HepG2 (cell line): ENCODE data around the gene DPH6. TPM values are rescaled to one million over a fixed set of nuclear protein-coding genes. Genes with fewer than 3 reads are reported as not detected.

Experiments
- ATAC-seq: fragments of 200-7000 bp; cut with Tn5 transposase; 3 replicates; pipeline ENCODE4 v1.9.1; 2020; ENCODE audit warnings: mild to moderate bottlenecking, moderate library complexity
- BruUV-seq: library from RNA; stranded (reverse); fragments of 400-500 nt; replicated peaks from 2 replicates; lab custom pipeline; 2021; lab: Mats Ljungman, UMichigan
- CTCF ChIA-PET: fragments of 300-600 bp; formaldehyde crosslinking; extraction: SDS; loops from one replicate; lab custom pipeline; 2021; ENCODE audit warnings: low total read pairs, inconsistent platforms, low intra/inter-chr PET ratio; lab: Yijun Ruan, JAX
- POLR2A ChIA-PET: fragments of 350-600 bp; sonication (Branson Sonifier 250); formaldehyde crosslinking; loops from one replicate; lab custom pipeline; 2020; ENCODE audit warnings: antibody characterized with exemption, inconsistent platforms; lab: Yijun Ruan, JAX
- DNase-seq: peaks from one replicate; pipeline ENCODE4 v3.0.0-alpha.2; 2015; ENCODE audit warnings: low spot score
- FAIRE-seq: peaks from 3 replicates; lab custom pipeline; 2011; peaks lifted over from hg19 to GRCh38; lab: Jason Lieb, UNC
- H2AFZ ChIP-seq: one replicate; pipeline ENCODE4 v1.6.1; 2011; ENCODE audit warnings: low read length, inconsistent platforms
- H3K27ac ChIP-seq: fragments of 300-600 bp; 3 replicates; pipeline ENCODE4 v1.8.0; 2011; ENCODE audit warnings: mixed run types, mild to moderate bottlenecking, mixed read lengths, low read length, inconsistent platforms; ENCODE audit not compliant: insufficient read depth; ENCODE audit errors: extremely low read length
- H3K27me3 ChIP-seq, 2 experiments: fragments of 200-600 bp in 1 of 2; 2 replicates in 1 of 2; 3 replicates in 1 of 2; pipeline versions ENCODE4 v1.6.0 to v1.8.0; 2011; ENCODE audit warnings: low read length in 2 of 2, mild to moderate bottlenecking in 2 of 2, moderate library complexity in 2 of 2, inconsistent platforms in 1 of 2; ENCODE audit not compliant: insufficient read depth in 2 of 2, control insufficient read depth in 1 of 2
- H3K36me3 ChIP-seq, 2 experiments: fragments of 200-600 bp in 1 of 2; replicated peaks in 1 of 2; 2 replicates in 1 of 2; 3 replicates in 1 of 2; pipeline versions ENCODE4 v1.5.1 to v1.8.0; 2011; ENCODE audit warnings: low read length in 2 of 2, inconsistent platforms in 1 of 2; ENCODE audit not compliant: insufficient read depth in 2 of 2, control insufficient read depth in 1 of 2
- H3K4me1 ChIP-seq: 2 replicates; pipeline ENCODE4 v1.5.1; 2012; ENCODE audit warnings: low read length, inconsistent platforms; ENCODE audit not compliant: insufficient read depth
- H3K4me2 ChIP-seq: 2 replicates; pipeline ENCODE4 v1.6.0; 2011; ENCODE audit warnings: low read depth, low read length, inconsistent platforms
- H3K4me3 ChIP-seq, 3 experiments: fragments of 200-600 bp in 1 of 3; sonication (generic), shearing (Covaris generic) in 1 of 3; replicated peaks in 1 of 3; 2 replicates each; pipeline ENCODE4 v1.5.1; 2011 to 2016; ENCODE audit warnings: low read length in 3 of 3, inconsistent platforms in 2 of 3, low read depth in 2 of 3, mild to moderate bottlenecking in 2 of 3, control low read depth in 1 of 3, mixed read lengths in 1 of 3; ENCODE audit not compliant: insufficient read depth in 1 of 3
- H3K79me2 ChIP-seq: one replicate; pipeline ENCODE4 v1.6.1; 2011; ENCODE audit warnings: low read length, inconsistent platforms; ENCODE audit not compliant: insufficient read depth
- H3K9ac ChIP-seq: 2 replicates; pipeline ENCODE4 v1.6.0; 2011; ENCODE audit warnings: mild to moderate bottlenecking, low read depth, low read length, inconsistent platforms; ENCODE audit not compliant: insufficient read depth
- H3K9me3 ChIP-seq: 2 replicates; pipeline ENCODE4 v1.5.1; 2012; ENCODE audit warnings: mild to moderate bottlenecking, low read length
- H4K20me1 ChIP-seq: 2 replicates; pipeline ENCODE4 v1.6.0; 2011; ENCODE audit warnings: inconsistent platforms, mild to moderate bottlenecking, low read length, moderate library complexity; ENCODE audit not compliant: insufficient read depth
- ETV6 ChIP-seq: sonication (generic); formaldehyde crosslinking; conservative IDR thresholded peaks from 2 replicates; pipeline ENCODE4 v1.4.0; 2020; ENCODE audit warnings: missing genetic modification reagents
- HDAC2 ChIP-seq: sonication (generic); formaldehyde crosslinking; IDR thresholded peaks from 2 replicates; pipeline ENCODE4 v1.4.0; 2020; ENCODE audit warnings: missing genetic modification reagents
- HES4 ChIP-seq: sonication (generic); formaldehyde crosslinking; IDR thresholded peaks from 2 replicates; pipeline ENCODE4 v1.9.0; 2021; ENCODE audit warnings: mild to moderate bottlenecking, missing genetic modification reagents, borderline replicate concordance
- HOXA3 ChIP-seq: sonication (generic); formaldehyde crosslinking; IDR thresholded peaks from 2 replicates; pipeline ENCODE4 v1.5.0; 2020; ENCODE audit warnings: missing genetic modification reagents
- NFE2L1 ChIP-seq: sonication (generic); formaldehyde crosslinking; IDR thresholded peaks from 2 replicates; pipeline ENCODE4 v1.4.0; 2020; ENCODE audit warnings: missing genetic modification reagents, mild to moderate bottlenecking, borderline replicate concordance
- SPEN ChIP-seq: sonication (generic); formaldehyde crosslinking; IDR thresholded peaks from 2 replicates; pipeline ENCODE4 v1.5.1; 2020; ENCODE audit warnings: low read depth, mild to moderate bottlenecking, missing genetic modification reagents
- ZNF737 ChIP-seq: sonication (generic); formaldehyde crosslinking; IDR thresholded peaks from 2 replicates; pipeline ENCODE4 v1.5.0; 2020; ENCODE audit warnings: missing genetic modification reagents, mild to moderate bottlenecking, borderline replicate concordance
- WGBS: methylation state at CpG from one replicate; pipeline ENCODE4 v1.1.6; 2017; ENCODE audit warnings: low lambda C conversion rate; 5-methylcytosine and 5-hydroxymethylcytosine counted together
- in situ Hi-C: cut with HindIII; loops from 2 replicates; pipeline ENCODE4 v1.10.0; 2017; ENCODE audit warnings: low pct_unique_long_range_greater_than_20kb; ENCODE audit not compliant: extremely low pct_ligation_motif_present
- intact Hi-C: fragments of 100-400 bp; cut with micrococcal nuclease; formaldehyde crosslinking; loops from one replicate; pipeline ENCODE4 v1.10.0; 2022; ENCODE audit not compliant: unreplicated experiment
- polyA plus RNA-seq, 8 experiments: library from polyadenylated mRNA; depleted of rRNA in 3 of 8; stranded (reverse) in 7 of 8; unstranded in 1 of 8; fragments of >200 nt; fragmentation: Illumina TruSeq in 4 of 8; extraction: Trizol in 4 of 8; gene quantifications; 2 replicates each; pipeline versions ENCODE4 v1.2.1 to v1.2.3, GENCODE V29; 2011 to 2016; ENCODE audit warnings: low read depth in 4 of 8, missing spikeins in 1 of 8, mixed read lengths in 1 of 8; ENCODE audit not compliant: insufficient read depth in 1 of 8
- total RNA-seq, 5 experiments: library from RNA; depleted of rRNA; stranded (reverse); fragments of >200 nt; fragmentation: Illumina TruSeq; extraction: Trizol; gene quantifications; 2 replicates each; pipeline ENCODE4 v1.2.3, GENCODE V29; 2016; ENCODE audit warnings: low read depth in 1 of 5
- TF ChIP-seq, protein P1 (sequence below): sonication (generic); formaldehyde crosslinking; IDR thresholded peaks from 2 replicates; pipeline ENCODE4 v1.5.1; 2020; ENCODE audit warnings: missing genetic modification reagents, mild to moderate bottlenecking, borderline replicate concordance
- TF ChIP-seq, protein P2 (sequence below): sonication (generic); formaldehyde crosslinking; IDR thresholded peaks from 2 replicates; pipeline ENCODE4 v1.4.0; 2020; ENCODE audit warnings: low read depth, mild to moderate bottlenecking, missing genetic modification reagents
- TF ChIP-seq, protein P3 (sequence below), 2 experiments: sonication (generic) in 1 of 2; formaldehyde crosslinking in 1 of 2; IDR thresholded peaks; 2 replicates each; pipeline versions ENCODE4 v1.4.0 to v1.6.1; 2018 to 2020; ENCODE audit warnings: missing genetic modification reagents in 2 of 2, borderline replicate concordance in 1 of 2, low read depth in 1 of 2, mild to moderate bottlenecking in 1 of 2, missing biosample characterization in 1 of 2
- TF ChIP-seq, protein P4 (sequence below): IDR thresholded peaks from 2 replicates; pipeline ENCODE4 v1.6.1; 2016; ENCODE audit warnings: mild to moderate bottlenecking
- TF ChIP-seq, protein P5 (sequence below): sonication (generic); formaldehyde crosslinking; IDR thresholded peaks from 2 replicates; pipeline ENCODE4 v1.4.0; 2020; ENCODE audit warnings: missing genetic modification reagents
- TF ChIP-seq, protein P6 (sequence below): sonication (generic); formaldehyde crosslinking; IDR thresholded peaks from 2 replicates; pipeline ENCODE4 v1.5.0; 2020; ENCODE audit warnings: mild to moderate bottlenecking, missing genetic modification reagents

DPH6 gene
- total and polyA plus RNA-seq, 2 of the 13 experiments (the other 11 are each of a cell fraction or from before 2014, with no cell fraction given), result 10.2 to 25.8 TPM

DNA sequence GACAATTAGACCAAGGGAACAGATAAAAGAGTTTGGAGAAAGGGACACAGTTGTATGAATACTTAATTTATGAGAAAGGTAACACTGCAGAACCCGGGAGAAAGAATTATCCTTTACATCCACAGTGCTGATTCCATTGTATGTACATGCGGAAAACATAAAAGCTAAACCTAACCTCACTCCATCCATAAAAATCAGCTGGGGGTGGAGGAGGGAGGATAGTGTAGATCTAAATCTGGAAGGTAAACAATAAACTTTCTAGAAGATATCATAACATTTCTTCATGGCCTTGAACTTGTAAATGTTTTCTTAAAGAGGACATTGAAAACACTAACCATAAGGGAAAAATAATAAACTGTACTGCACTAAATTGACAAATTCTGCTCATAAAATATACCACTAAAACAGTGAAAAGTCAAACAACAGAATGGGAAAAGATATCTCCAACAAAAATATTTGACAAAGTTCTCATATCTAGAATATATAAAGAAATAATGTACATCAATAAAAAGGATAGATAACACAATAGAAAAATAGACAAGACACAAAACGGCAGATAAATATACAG, 220.5 kb downstream of the DPH6 start:
- 81% methylated on average over 3 of the region's 3 CpGs for WGBS
- no peak for FAIRE-seq
- no peak for DNase-seq
- no peak overlapping the region for H3K4me2 ChIP-seq
- no peak for ATAC-seq
- no peaks in the 10 kb centered on the region for H4K20me1 ChIP-seq
- no peak overlapping the region for H2AFZ ChIP-seq
- H3K79me2 ChIP-seq, result no peaks in the 10 kb centered on the region
- BruUV-seq, result no TSS peak
- no peaks in the 10 kb centered on the region for H3K4me1 ChIP-seq
- H3K9ac ChIP-seq, result no peak overlapping the region
- no peak overlapping the region for H3K27ac ChIP-seq
- no peaks in the 10 kb centered on the region; a peak in 1 of 5 replicates for H3K27me3 ChIP-seq
- CTCF ChIA-PET, result no interaction called here
- intact Hi-C loops, result no loop called here
- in situ Hi-C loops, result no loop called here
- no peaks in the 10 kb centered on the region for H3K9me3 ChIP-seq
- POLR2A ChIA-PET, result no interaction called here
- no peak overlapping the region for H3K4me3 ChIP-seq
- no peaks in the 10 kb centered on the region for H3K36me3 ChIP-seq
- TF ChIP-seq, protein P1, sequence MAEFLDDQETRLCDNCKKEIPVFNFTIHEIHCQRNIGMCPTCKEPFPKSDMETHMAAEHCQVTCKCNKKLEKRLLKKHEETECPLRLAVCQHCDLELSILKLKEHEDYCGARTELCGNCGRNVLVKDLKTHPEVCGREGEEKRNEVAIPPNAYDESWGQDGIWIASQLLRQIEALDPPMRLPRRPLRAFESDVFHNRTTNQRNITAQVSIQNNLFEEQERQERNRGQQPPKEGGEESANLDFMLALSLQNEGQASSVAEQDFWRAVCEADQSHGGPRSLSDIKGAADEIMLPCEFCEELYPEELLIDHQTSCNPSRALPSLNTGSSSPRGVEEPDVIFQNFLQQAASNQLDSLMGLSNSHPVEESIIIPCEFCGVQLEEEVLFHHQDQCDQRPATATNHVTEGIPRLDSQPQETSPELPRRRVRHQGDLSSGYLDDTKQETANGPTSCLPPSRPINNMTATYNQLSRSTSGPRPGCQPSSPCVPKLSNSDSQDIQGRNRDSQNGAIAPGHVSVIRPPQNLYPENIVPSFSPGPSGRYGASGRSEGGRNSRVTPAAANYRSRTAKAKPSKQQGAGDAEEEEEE (CRISPR knock-in tag), result no peak
- TF ChIP-seq, protein P2, sequence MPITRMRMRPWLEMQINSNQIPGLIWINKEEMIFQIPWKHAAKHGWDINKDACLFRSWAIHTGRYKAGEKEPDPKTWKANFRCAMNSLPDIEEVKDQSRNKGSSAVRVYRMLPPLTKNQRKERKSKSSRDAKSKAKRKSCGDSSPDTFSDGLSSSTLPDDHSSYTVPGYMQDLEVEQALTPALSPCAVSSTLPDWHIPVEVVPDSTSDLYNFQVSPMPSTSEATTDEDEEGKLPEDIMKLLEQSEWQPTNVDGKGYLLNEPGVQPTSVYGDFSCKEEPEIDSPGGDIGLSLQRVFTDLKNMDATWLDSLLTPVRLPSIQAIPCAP (CRISPR knock-in tag), result no peak
- TF ChIP-seq HDAC2 (CRISPR knock-in tag), result no peak
- TF ChIP-seq ZNF737, result no peak
- TF ChIP-seq SPEN (CRISPR knock-in tag), result no peak
- TF ChIP-seq, protein P3, sequence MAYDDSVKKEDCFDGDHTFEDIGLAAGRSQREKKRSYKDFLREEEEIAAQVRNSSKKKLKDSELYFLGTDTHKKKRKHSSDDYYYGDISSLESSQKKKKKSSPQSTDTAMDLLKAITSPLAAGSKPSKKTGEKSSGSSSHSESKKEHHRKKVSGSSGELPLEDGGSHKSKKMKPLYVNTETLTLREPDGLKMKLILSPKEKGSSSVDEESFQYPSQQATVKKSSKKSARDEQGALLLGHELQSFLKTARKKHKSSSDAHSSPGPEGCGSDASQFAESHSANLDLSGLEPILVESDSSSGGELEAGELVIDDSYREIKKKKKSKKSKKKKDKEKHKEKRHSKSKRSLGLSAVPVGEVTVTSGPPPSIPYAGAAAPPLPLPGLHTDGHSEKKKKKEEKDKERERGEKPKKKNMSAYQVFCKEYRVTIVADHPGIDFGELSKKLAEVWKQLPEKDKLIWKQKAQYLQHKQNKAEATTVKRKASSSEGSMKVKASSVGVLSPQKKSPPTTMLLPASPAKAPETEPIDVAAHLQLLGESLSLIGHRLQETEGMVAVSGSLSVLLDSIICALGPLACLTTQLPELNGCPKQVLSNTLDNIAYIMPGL (CRISPR knock-in tag; IDR thresholded peaks at IDR 0.05; ENCODE audit: borderline replicate concordance in 1 of 2, low read depth in 1 of 2), result no peak
- TF ChIP-seq, protein P4, sequence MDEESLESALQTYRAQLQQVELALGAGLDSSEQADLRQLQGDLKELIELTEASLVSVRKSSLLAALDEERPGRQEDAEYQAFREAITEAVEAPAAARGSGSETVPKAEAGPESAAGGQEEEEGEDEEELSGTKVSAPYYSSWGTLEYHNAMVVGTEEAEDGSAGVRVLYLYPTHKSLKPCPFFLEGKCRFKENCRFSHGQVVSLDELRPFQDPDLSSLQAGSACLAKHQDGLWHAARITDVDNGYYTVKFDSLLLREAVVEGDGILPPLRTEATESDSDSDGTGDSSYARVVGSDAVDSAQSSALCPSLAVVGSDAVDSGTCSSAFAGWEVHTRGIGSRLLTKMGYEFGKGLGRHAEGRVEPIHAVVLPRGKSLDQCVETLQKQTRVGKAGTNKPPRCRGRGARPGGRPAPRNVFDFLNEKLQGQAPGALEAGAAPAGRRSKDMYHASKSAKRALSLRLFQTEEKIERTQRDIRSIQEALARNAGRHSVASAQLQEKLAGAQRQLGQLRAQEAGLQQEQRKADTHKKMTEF (CRISPR knock-in tag), result no peak
- TF ChIP-seq, protein P5, sequence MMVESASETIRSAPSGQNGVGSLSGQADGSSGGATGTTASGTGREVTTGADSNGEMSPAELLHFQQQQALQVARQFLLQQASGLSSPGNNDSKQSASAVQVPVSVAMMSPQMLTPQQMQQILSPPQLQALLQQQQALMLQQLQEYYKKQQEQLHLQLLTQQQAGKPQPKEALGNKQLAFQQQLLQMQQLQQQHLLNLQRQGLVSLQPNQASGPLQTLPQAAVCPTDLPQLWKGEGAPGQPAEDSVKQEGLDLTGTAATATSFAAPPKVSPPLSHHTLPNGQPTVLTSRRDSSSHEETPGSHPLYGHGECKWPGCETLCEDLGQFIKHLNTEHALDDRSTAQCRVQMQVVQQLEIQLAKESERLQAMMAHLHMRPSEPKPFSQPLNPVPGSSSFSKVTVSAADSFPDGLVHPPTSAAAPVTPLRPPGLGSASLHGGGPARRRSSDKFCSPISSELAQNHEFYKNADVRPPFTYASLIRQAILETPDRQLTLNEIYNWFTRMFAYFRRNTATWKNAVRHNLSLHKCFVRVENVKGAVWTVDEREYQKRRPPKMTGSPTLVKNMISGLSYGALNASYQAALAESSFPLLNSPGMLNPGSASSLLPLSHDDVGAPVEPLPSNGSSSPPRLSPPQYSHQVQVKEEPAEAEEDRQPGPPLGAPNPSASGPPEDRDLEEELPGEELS, result no peak
- no peak for TF ChIP-seq HES4 (CRISPR knock-in tag)
- no peak for TF ChIP-seq NFE2L1 (CRISPR knock-in tag)
- no peak for TF ChIP-seq ETV6
- no peak for TF ChIP-seq HOXA3 (CRISPR knock-in tag)
- TF ChIP-seq, protein P6, sequence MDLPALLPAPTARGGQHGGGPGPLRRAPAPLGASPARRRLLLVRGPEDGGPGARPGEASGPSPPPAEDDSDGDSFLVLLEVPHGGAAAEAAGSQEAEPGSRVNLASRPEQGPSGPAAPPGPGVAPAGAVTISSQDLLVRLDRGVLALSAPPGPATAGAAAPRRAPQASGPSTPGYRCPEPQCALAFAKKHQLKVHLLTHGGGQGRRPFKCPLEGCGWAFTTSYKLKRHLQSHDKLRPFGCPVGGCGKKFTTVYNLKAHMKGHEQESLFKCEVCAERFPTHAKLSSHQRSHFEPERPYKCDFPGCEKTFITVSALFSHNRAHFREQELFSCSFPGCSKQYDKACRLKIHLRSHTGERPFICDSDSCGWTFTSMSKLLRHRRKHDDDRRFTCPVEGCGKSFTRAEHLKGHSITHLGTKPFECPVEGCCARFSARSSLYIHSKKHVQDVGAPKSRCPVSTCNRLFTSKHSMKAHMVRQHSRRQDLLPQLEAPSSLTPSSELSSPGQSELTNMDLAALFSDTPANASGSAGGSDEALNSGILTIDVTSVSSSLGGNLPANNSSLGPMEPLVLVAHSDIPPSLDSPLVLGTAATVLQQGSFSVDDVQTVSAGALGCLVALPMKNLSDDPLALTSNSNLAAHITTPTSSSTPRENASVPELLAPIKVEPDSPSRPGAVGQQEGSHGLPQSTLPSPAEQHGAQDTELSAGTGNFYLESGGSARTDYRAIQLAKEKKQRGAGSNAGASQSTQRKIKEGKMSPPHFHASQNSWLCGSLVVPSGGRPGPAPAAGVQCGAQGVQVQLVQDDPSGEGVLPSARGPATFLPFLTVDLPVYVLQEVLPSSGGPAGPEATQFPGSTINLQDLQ, result no peak
